ENCODE measurements around the gene ARHGAP23. TPM values are rescaled to one million over a fixed set of nuclear protein-coding genes. Genes with fewer than 3 reads are reported as not detected.

The ARHGAP23 gene
- total RNA-seq, 4 donors from 2014 or later, result 13.0 to 40.8 (median 24.6) TPM

GRCh38 chr17:38552343-38552742, 124.1 kb downstream of the ARHGAP23 start:
- H3K4me3 ChIP-seq (replicated peaks in 1 of 3), result no peak overlapping the region
- H3K36me3 ChIP-seq, result no peaks in the 10 kb centered on the region
- H3K27ac ChIP-seq, result no peak overlapping the region
- intact Hi-C loops (cut with DNase I), result no loop called here
- WGBS, 2 donors, result 93% methylated on average over 5 to 16 of the region's 17 CpGs
- H3K9me3 ChIP-seq, result no peaks in the 10 kb centered on the region
- no peaks in the 10 kb centered on the region for H3K27me3 ChIP-seq
- no peak for TF ChIP-seq CTCF (IDR thresholded peaks at IDR 0.05)
- TF ChIP-seq POLR2A (IDR thresholded peaks at IDR 0.05), result no peak
- no peak for DNase-seq
- H3K4me1 ChIP-seq, result peaks cover 0 to 3% of the 10 kb centered on the region in 2 donors

GRCh38 chr17:38554430-38555350, 126.4 kb downstream of the ARHGAP23 start:
- Histone ChIP-seq H3K4me1 (peaks cover 11 to 24% of the 10 kb centered on the region in 2 donors), H3K27me3 (no peaks in the 10 kb centered on the region), H3K9me3 (no peaks in the 10 kb centered on the region), H3K36me3 (no peaks in the 10 kb centered on the region), H3K27ac (no peak overlapping the region), H3K4me3 (replicated peaks in 1 of 3) (no peak overlapping the region)
- 67 to 70% methylated on average over 8 of the region's 8 CpGs for WGBS, 2 donors
- no peak for DNase-seq
- TF ChIP-seq CTCF (IDR thresholded peaks at IDR 0.05) (no peak), POLR2A (IDR thresholded peaks at IDR 0.05) (no peak)
- intact Hi-C loops (cut with DNase I), result no loop called here

- intact Hi-C loops (cut with DNase I), result no loop called here
- Histone ChIP-seq H3K36me3 (no peaks in the 10 kb centered on the region), H3K4me1 (peaks cover 17 to 31% of the 10 kb centered on the region in 2 donors), H3K4me3 (replicated peaks in 1 of 3) (no peak overlapping the region), H3K27me3 (no peaks in the 10 kb centered on the region), H3K9me3 (no peaks in the 10 kb centered on the region), H3K27ac (no peak overlapping the region)
- 91 to 94% methylated on average over 6 of the region's 6 CpGs for WGBS, 2 donors
- no peak for DNase-seq
- TF ChIP-seq CTCF (IDR thresholded peaks at IDR 0.05) (no peak), POLR2A (IDR thresholded peaks at IDR 0.05) (no peak)
Observed at GRCh38 chr17:38556239-38556638, 128.0 kb downstream of the ARHGAP23 start.

GRCh38 chr17:38557396-38557795, 129.1 kb downstream of the ARHGAP23 start:
- WGBS, 2 donors, result 76 to 81% methylated on average over 5 to 6 of the region's 6 CpGs
- H3K27me3 ChIP-seq, result peaks cover 4% of the 10 kb centered on the region

More at GRCh38 chr17:38557396-38557795, 129.1 kb downstream of the ARHGAP23 start:
- no peak overlapping the region for H3K4me3 ChIP-seq (replicated peaks in 1 of 3)
- no peaks in the 10 kb centered on the region for H3K36me3 ChIP-seq
- H3K4me1 ChIP-seq, result peaks cover 17 to 31% of the 10 kb centered on the region in 2 donors
- no peak for DNase-seq
- no peaks in the 10 kb centered on the region for H3K9me3 ChIP-seq
- TF ChIP-seq CTCF (IDR thresholded peaks at IDR 0.05) (no peak), POLR2A (IDR thresholded peaks at IDR 0.05) (no peak)
- intact Hi-C loops (cut with DNase I), result no loop called here
- H3K27ac ChIP-seq, result no peak overlapping the region

Measured in thyroid gland (tissue), 4 donors.